ENCODE measurements around the gene SLC12A6. TPM values are rescaled to one million over a fixed set of nuclear protein-coding genes. Genes with fewer than 3 reads are reported as not detected.

The SLC12A6 gene
- total and polyA plus RNA-seq, 2 of the 13 experiments (the other 11 are each of a cell fraction or from before 2014, with no cell fraction given): 15.2 to 30.1 TPM

- H3K9me3 ChIP-seq (ENCODE audit: low read length): no peaks in the 10 kb centered on the region
- H3K27me3 ChIP-seq (ENCODE audit: control insufficient read depth in 1 of 2, insufficient read depth in 2 of 2, low read length in 2 of 2): no peaks in the 10 kb centered on the region; a peak in 1 of 5 replicates
- BruUV-seq (replicated peaks): no TSS peak
- TF ChIP-seq ZFY (CRISPR knock-in tag; IDR thresholded peaks at IDR 0.05): no peak
- TF ChIP-seq ZNF883 (CRISPR knock-in tag; IDR thresholded peaks at IDR 0.05; ENCODE audit: not compliant biosample characterization): no peak
- no peak for TF ChIP-seq TCF12 (IDR thresholded peaks at IDR 0.05)
- TF ChIP-seq TCF12 (CRISPR knock-in tag; IDR thresholded peaks at IDR 0.05): no peak
- no peak for TF ChIP-seq FOXO4 (CRISPR knock-in tag; conservative IDR thresholded peaks at IDR 0.05)
- TF ChIP-seq SNAI1 (CRISPR knock-in tag; IDR thresholded peaks at IDR 0.05; ENCODE audit: borderline replicate concordance): no peak
- no peak for TF ChIP-seq ZNF350 (CRISPR knock-in tag; IDR thresholded peaks at IDR 0.05; ENCODE audit: borderline replicate concordance, low read depth)
- no peak for TF ChIP-seq TP53 (CRISPR knock-in tag; conservative IDR thresholded peaks at IDR 0.05)
- TF ChIP-seq ZNF878 (CRISPR knock-in tag; IDR thresholded peaks at IDR 0.05): no peak
- no peak for TF ChIP-seq ZNF619 (CRISPR knock-in tag; IDR thresholded peaks at IDR 0.05)
- no peak for TF ChIP-seq FOXJ3 (CRISPR knock-in tag; IDR thresholded peaks at IDR 0.05; ENCODE audit: borderline replicate concordance)
- no peak for TF ChIP-seq RFX5 (IDR thresholded peaks at IDR 0.05; ENCODE audit: low read depth, low read length)
- no peak for TF ChIP-seq ZNF296 (CRISPR knock-in tag; conservative IDR thresholded peaks at IDR 0.05)
- H3K4me2 ChIP-seq (ENCODE audit: low read depth, low read length): no peak overlapping the region
- no peaks in the 10 kb centered on the region for H3K79me2 ChIP-seq (ENCODE audit: insufficient read depth, low read length)
- H4K20me1 ChIP-seq (ENCODE audit: insufficient read depth, low read length): no peaks in the 10 kb centered on the region
- H3K36me3 ChIP-seq (replicated peaks in 1 of 2; ENCODE audit: control insufficient read depth in 1 of 2, insufficient read depth in 2 of 2, low read length in 2 of 2): 0 out of 5 replicates have a peak, but pooled peaks cover 0 to 3% of the 10 kb centered on the region in 2 experiments
- peaks cover 36% of the 10 kb centered on the region for H3K4me1 ChIP-seq (ENCODE audit: insufficient read depth, low read length)
- intact Hi-C loops (cut with micrococcal nuclease; ENCODE audit: unreplicated experiment) (no loop called here), in situ Hi-C loops (cut with HindIII; ENCODE audit: extremely low pct_ligation_motif_present, low pct_unique_long_range_greater_than_20kb) (no loop called here)
- H3K27ac ChIP-seq (ENCODE audit: extremely low read length, insufficient read depth, low read length): no peak overlapping the region
- no peak overlapping the region for H2AFZ ChIP-seq (ENCODE audit: low read length)
- no peak for FAIRE-seq
- ChIA-PET CTCF (ENCODE audit: low intra/inter-chr PET ratio, low total read pairs) (no interaction called here), POLR2A (no interaction called here)
- H3K9ac ChIP-seq (ENCODE audit: insufficient read depth, low read depth, low read length): no peak overlapping the region
- 92% methylated on average over 3 of the region's 3 CpGs for WGBS (ENCODE audit: low lambda C conversion rate)
- no peak for ATAC-seq
- DNase-seq (ENCODE audit: low spot score): no peak
- no peak overlapping the region for H3K4me3 ChIP-seq (replicated peaks in 1 of 3; ENCODE audit: insufficient read depth in 1 of 3, low read depth in 2 of 3, low read length in 3 of 3)
Measured at GRCh38 chr15:34335176-34336032, 2.2 kb downstream of the SLC12A6 start.

Measured in HepG2 (cell line).